Epidermal melanocyte (primary cell): ENCODE measurements around the gene UBTD2.
"Not testable (repeated sequence)": the region's sequence is repeated elsewhere in the genome, so short reads cannot be mapped to it uniquely, and the experiment has no call there.

Experiments
- DNase-seq: peaks from one replicate; pipeline ENCODE4 v3.0.0; 2011; ENCODE audit warnings: low spot score; ENCODE audit not compliant: insufficient read length

Gene UBTD2

GRCh38 chr5:172283020-172283861 is at the start of gene UBTD2:
UBTD2 (minus strand) TSS chr5:172283764; CDS start chr5:172283665, 99 bp downstream.
- peak; percentile 89 for DNase-seq

GRCh38 chr5:172326901-172327300 is 43.3 kb upstream of the UBTD2 start:
- DNase-seq, result not testable (repeated sequence)

DNA sequence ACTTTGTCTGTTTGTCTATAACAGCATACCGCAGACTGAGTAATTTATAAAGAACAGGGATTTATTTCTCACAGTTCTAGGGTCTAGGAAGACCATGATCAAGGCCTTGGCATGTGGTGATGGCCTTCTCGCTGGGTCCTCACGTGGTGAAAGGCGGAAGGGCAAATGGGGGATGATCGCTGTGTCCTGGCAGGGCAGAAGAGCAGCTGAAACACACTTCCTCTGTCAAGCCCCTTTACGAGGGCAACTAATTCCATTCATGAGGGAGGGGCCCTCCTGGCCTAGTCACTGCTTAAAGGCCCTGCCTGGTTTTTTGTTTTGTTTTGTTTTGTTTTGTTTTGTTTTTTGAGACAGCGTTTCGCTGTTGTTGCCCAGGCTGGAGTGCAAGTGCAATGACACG is 41.9 kb upstream of the UBTD2 start:
- no peak for DNase-seq

DNA sequence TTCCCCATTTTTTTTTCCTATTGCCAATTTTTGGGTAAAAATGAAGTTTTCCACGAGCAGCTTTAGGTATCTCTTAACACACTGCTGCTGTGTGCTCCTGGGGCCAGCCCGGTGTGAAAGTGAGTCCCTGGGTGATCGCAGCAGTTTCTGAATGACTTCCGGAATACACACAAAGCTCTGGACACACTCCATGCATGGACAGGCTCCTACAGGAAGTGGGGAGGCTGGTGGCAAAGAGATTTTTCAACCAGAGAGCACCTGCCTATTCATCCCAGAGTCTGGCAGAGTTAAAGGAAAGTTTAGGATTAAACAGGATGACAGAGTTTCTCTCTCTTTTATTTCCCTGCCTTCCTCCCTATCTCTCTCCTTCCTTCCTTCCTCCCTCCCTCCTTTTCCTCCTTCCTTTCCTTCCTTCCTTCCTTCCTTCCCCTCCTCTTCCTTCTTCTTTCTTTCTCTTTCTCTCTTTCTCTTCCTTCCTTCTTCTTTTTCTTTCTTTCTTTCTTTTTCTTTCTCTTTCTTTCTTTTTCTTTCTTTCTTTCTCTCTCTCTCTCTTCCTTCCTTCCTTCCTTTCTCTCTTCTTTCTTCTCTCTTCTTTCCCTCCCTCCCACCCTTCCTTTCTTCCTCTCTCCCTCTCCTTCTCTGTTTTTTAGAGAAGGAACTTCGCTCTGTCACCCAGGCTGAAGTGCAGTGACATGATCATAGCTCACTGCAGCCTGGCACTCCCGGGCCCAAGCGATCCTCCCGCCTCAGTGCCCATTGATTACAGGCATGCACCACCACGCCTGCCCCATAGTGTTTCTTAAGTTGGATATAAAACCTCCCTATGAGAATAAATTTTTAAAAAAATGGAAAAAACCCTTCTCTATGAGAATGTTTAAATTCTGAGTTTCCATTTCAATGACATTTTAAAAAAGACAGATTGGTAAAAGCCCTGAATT is 38.7 kb upstream of the UBTD2 start:
- DNase-seq, result no peak

GRCh38 chr5:172321593-172321992 is 38.0 kb upstream of the UBTD2 start:
- no peak for DNase-seq

DNA sequence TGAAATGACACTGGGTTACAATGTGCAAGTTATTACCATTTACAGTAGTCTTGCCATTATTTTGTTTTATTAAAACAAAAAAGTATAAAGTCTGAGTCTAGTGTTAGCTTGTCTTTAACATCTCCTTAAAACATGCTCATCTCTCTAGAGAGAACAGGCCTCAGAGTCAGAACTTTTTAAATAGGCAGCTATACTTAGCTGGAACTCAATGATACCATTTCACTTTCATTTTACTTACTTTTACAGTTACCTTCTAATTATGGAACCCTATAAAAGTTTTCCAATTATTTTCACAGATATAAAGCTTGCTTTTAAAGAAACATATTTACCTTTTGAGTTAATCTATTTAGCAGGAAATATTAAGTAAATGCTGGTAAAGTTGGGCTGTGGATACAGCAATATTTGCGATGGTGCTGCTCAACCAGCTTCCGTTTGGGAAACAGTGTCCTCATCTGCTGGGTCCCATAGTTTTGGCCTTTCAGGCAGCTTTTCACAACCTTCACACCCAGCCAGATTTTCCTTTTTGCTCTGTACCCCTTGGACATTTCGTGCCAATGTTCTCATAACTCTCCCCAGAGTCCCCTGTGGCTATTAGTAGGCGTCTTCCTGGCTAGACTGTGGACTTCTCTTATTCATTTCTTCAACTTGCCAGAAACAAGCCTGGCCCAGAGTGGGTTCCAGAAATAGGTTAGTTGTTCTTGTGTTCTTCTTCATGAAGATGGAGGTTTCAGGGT is 36.3 kb upstream of the UBTD2 start:
- no peak for DNase-seq

DNA sequence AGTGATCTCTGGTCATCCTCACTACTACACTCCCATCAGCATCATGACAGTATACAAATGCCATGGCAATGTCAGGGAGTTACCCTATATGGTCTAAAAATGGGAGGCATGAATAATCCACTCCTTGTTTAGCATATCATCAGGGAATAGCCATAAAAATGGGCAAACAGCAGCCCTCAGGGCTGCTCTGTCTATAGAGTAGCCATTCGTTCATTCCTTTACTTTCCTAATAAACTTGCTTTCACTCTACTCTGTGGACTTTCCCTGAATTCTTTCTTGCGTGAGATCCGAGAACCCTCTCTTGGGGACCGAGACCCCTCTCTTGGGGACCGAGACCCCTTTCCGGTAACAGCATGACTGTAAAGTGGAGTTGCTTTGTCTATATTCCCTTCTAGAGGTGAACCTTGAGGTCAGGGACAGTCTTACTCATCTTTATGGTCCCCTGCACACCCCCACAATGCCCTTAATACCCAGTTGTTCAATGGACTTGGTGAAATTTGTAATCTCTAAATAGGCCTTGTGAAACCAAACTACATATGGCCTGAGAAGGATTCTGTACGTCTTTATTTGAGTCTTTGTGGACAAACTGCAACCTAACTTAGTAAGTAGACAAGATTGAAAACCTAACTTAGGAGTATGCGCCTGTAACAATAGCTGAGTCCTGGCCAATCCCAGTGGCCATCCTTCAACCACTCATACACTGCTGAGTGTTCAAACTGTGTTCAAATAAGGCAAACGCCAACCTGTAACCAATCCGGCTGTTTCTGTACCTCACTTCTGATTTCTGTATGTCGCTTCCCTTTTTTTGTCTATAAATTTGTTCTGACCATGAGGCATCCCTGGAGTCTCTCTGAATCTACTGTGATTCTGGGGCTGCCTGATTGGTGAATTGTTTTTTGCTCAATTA is 32.3 kb upstream of the UBTD2 start:
- no peak for DNase-seq

DNA sequence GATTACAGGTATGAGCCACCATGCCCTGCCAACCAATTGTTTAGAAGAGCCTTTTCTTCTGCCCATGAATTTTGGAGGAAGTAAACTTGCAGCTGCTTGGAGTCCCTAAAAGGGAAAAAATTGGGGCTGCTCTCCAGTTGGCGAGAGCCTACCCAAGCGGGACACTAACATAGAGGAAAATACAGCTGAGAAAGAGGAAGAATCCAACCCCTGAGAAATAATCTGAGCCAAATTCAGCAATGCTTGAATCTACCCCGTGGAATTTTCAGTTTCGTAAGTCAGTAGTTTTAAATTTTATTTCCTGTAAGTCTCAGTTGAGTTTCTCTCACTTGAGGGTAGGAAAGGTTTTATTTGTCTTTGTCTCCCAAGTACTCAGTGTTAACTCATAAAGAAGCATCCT is 30.4 kb upstream of the UBTD2 start:
- DNase-seq, result no peak

DNA sequence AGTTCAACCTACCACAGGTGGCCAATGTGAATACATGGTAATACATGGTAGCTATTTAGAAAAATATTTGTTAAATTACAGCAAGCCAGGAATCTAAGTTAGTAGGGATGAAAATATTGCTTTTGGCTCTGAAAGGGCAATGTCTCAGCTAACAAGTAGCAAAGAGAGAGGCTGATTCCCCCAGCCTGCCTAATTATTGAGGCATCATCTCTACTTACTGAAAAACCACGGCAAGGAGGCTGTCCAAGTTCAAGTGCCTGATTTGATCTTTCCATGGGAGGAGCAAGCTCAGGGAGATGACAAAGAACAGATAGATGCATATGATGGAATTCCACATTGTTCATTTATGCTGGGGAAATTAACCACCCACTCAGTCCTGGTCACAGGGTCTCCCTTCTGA is 28.7 kb upstream of the UBTD2 start:
- no peak for DNase-seq

DNA sequence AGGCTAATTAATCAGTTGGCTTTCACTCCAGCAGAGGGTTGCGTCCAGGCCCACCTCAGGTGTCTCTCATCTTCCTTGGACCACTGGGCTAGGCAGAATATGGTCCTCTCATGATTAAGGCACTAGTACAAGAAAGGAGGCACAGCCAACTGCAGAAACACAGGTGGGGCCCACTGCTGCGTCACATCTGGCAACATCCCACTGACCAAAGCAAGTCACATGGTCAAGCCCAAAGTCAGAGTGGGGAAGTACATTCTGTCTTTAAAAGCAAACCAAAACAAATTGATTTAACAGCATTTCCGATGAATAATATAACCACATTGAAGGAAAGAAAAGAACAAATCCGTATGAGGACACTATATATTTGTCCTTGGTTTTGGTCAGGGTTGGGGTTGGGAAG is 28.0 kb upstream of the UBTD2 start:
- no peak for DNase-seq

DNA sequence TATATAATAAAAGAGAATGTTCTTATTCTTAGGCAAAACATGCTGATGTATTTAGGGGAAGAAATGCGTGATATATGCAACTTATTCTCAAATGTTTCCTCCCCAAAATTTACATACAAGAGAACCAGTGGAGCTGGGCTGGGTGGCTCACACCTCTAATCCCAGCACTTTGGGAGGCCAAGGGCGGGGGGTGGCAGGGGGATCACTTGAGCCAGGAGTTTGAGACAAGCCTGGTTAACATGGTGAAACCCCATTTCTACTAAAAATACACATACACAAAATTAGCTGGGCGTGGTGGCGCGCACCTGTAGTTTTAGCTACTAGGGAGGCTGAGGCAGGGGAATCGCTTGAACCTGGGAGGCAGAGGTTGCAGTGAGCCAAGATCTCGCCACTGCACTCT is 27.5 kb upstream of the UBTD2 start:
- DNase-seq, result no peak

DNA sequence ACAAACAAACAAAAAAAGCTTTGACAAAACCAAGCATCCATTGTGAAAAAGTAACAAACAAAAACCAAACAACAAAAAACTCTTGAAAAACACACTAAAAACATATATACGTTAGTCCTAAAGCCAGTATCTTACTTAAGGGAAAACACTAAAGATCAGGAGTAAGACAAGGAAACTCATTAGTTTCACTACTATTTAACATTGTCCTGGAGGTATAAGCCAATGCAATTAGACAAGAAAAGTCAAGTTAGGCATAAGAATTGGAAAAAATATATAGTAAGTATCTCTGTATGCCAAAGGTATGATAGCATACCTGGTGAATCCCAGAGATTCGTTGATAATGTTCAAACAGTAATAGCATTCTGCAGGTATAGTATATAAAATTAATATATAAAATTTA is 21.8 kb upstream of the UBTD2 start:
- no peak for DNase-seq

- no peak for DNase-seq
These were observed 20.2 kb upstream of the UBTD2 start for GRCh38 chr5:172303572-172304335.

DNA sequence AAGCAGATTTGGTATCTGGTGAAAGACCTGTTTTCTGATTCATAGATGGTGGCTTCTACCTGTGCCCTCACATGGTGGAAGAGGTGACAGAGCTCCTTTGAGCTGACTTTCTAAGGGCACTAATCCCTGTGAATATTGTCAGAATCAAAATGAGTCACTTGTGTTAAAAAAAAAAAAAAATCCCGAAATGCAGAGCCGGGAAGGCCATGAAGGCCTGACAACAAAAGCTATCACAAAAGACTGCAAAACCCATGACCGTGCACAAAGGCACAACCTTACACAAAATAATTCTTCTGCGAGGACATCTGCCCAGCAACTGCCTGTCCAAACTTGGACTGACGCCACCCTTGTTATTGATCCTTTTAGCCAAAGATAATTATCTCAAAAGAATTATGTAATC is 19.6 kb upstream of the UBTD2 start:
- DNase-seq, result no peak

GRCh38 chr5:172302047-172302710 is 18.6 kb upstream of the UBTD2 start:
- DNase-seq, result no peak

- DNase-seq, result no peak
These were observed 16.4 kb upstream of the UBTD2 start for GRCh38 chr5:172299916-172300439.

DNA sequence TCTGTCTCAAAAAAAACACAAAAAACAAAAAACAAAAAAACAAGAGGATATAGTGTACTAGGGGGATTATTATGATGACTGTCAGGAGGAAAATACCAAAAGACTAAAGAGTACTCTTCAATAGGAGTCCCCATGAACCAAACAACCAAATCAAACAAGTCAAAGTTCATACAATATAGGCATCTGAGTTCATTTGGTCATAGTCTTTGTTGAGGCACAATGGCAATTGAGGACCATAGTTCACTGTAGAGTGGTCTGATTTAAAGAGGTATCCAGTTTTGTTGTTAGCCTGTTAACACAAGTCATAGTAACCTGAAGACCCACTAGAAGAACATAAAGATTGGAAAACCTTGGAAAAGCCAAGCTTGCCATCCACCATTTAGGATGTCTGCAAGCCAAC is 11.3 kb upstream of the UBTD2 start:
- no peak for DNase-seq

DNA sequence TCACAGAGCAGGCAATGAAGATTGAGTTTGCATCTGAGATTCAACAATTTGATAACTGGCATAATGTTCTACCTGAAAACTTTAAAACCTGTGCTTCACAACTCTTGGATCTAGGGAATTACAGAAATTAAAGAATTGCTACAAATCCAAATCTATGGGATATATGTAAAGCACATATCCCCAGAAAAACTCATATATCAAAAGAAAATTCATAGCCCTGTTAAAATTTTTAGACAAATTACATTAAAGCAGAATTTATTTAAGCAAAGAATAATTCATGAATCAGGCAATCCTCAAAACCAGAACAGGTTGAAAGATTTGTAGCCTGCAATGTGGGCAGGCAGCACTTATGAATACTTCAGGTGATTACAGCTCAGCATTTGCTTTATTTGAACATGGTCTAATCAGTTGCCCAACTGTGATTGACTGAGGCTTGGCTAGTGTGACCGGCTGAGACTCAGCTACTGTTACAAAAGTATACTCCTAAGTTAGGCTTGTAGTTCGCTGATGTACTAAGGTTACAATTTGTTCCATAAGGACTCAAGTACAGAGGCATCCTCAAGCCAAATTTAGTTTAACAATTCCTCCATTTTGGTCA is 10.3 kb upstream of the UBTD2 start:
- DNase-seq, result no peak
